K562 (cell line): ENCODE data around the gene TMPO. TPM values are rescaled to one million over a fixed set of nuclear protein-coding genes. Genes with fewer than 3 reads are reported as not detected.

Experiments
- E2F1 ChIP-seq: sonication (generic); formaldehyde crosslinking; IDR thresholded peaks from 2 replicates; pipeline ENCODE4 v1.8.1; 2023; ENCODE audit warnings: mild to moderate bottlenecking, missing genetic modification reagents, moderate library complexity
- FOXO4 ChIP-seq: fragments of 450-650 bp; formaldehyde crosslinking; IDR thresholded peaks from 2 replicates; pipeline ENCODE4 v1.4.0; 2020; ENCODE audit warnings: mild to moderate bottlenecking, moderate library complexity
- GATAD2B ChIP-seq: fragments of 450-650 bp; IDR thresholded peaks from 2 replicates; pipeline ENCODE4 v1.6.1; 2017; ENCODE audit warnings: mild to moderate bottlenecking, borderline replicate concordance
- GTF2F1 ChIP-seq: IDR thresholded peaks from 2 replicates; pipeline ENCODE4 v1.6.1; 2011; ENCODE audit warnings: low read depth, low read length, improper control_type of control experiment
- HMG20B ChIP-seq: fragments of 250-450 bp; sonication (Bioruptor Pico); IDR thresholded peaks from 2 replicates; pipeline ENCODE4 v1.5.0; 2021; ENCODE audit warnings: mild to moderate bottlenecking
- MAFG ChIP-seq: fragments of 450-650 bp; conservative IDR thresholded peaks from 2 replicates; pipeline ENCODE4 v1.6.1; 2016; ENCODE audit warnings: missing genetic modification characterization, missing compliant biosample characterization
- MAZ ChIP-seq, 2 experiments: fragments of 450-650 bp in 1 of 2; sonication (generic) in 1 of 2; formaldehyde crosslinking; IDR thresholded peaks in 1 of 2; conservative IDR thresholded peaks in 1 of 2; 2 replicates each; pipeline versions ENCODE4 v1.4.0 to v1.5.0; 2020; ENCODE audit warnings: mild to moderate bottlenecking in 1 of 2, missing genetic modification reagents in 1 of 2
- MEIS2 ChIP-seq: fragments of 450-650 bp; IDR thresholded peaks from 2 replicates; pipeline ENCODE4 v1.6.1; 2014; ENCODE audit warnings: mild to moderate bottlenecking; ENCODE audit not compliant: partially characterized antibody
- NCOA4 ChIP-seq: fragments of 450-650 bp; IDR thresholded peaks from 2 replicates; pipeline ENCODE4 v1.6.1; 2018; ENCODE audit warnings: mild to moderate bottlenecking; ENCODE audit not compliant: partially characterized antibody
- NEUROD1 ChIP-seq: fragments of 150-350 bp; IDR thresholded peaks from 2 replicates; pipeline ENCODE4 v1.6.1; 2014; ENCODE audit warnings: borderline replicate concordance, low read length, low read depth; ENCODE audit not compliant: partially characterized antibody
- NR2C1 ChIP-seq, 2 experiments: fragments of 450-650 bp; IDR thresholded peaks; 2 replicates each; pipeline ENCODE4 v1.6.1; 2017; ENCODE audit warnings: mild to moderate bottlenecking in 2 of 2, antibody characterized with exemption in 1 of 2, inconsistent platforms in 1 of 2, missing compliant biosample characterization in 1 of 2, missing genetic modification characterization in 1 of 2
- NRF1 ChIP-seq, 2 experiments: fragments of 450-650 bp; IDR thresholded peaks in 1 of 2; conservative IDR thresholded peaks in 1 of 2; 2 replicates each; pipeline ENCODE4 v1.6.1; 2014; ENCODE audit warnings: mild to moderate bottlenecking in 2 of 2
- PHB ChIP-seq: fragments of 250-450 bp; sonication (Bioruptor Pico); IDR thresholded peaks from 2 replicates; pipeline ENCODE4 v1.5.0; 2021
- RCOR1 ChIP-seq, 2 experiments: IDR thresholded peaks; 2 replicates each; pipeline ENCODE4 v1.6.1; 2012; ENCODE audit warnings: low read depth in 2 of 2, low read length in 2 of 2, borderline replicate concordance in 1 of 2, improper control_type of control experiment in 1 of 2
- SP1 ChIP-seq: sonication (generic); formaldehyde crosslinking; IDR thresholded peaks from 2 replicates; pipeline ENCODE4 v1.8.1; 2022; ENCODE audit warnings: mild to moderate bottlenecking, missing genetic modification reagents
- TARDBP ChIP-seq: fragments of 450-650 bp; IDR thresholded peaks from 2 replicates; pipeline ENCODE4 v1.6.1; 2016
- THRB ChIP-seq: fragments of 450-650 bp; formaldehyde crosslinking; conservative IDR thresholded peaks from 2 replicates; pipeline ENCODE4 v1.4.0; 2022; ENCODE audit warnings: mild to moderate bottlenecking, missing genetic modification characterization
- ZBTB11 ChIP-seq, 3 experiments: fragments of 200-800 bp in 1 of 3; fragments of 250-450 bp in 1 of 3; fragments of 450-650 bp in 1 of 3; sonication (Bioruptor Pico) in 1 of 3; sonication (Bioruptor generic) in 1 of 3; formaldehyde crosslinking in 1 of 3; IDR thresholded peaks; 2 replicates each; pipeline versions ENCODE4 v1.6.1 to v1.8.0; 2016 to 2022; ENCODE audit warnings: mild to moderate bottlenecking in 2 of 3, missing genetic modification characterization in 2 of 3, missing compliant biosample characterization in 1 of 3, moderate library complexity in 1 of 3
- ZFX ChIP-seq: sonication (generic); formaldehyde crosslinking; IDR thresholded peaks from 2 replicates; pipeline ENCODE4 v1.8.0; 2022; ENCODE audit warnings: mild to moderate bottlenecking, missing genetic modification reagents, moderate library complexity
- ZNF23 ChIP-seq: fragments of 250-450 bp; sonication (Bioruptor Pico); IDR thresholded peaks from 2 replicates; pipeline ENCODE4 v1.4.0; 2020; ENCODE audit warnings: mild to moderate bottlenecking
- polyA plus RNA-seq, 8 experiments: library from polyadenylated mRNA; depleted of rRNA in 4 of 8; stranded (reverse) in 5 of 8; unstranded in 3 of 8; fragments of >200 nt; fragmentation: Nextera tagmentation in 2 of 8; fragmentation: Illumina TruSeq in 1 of 8; extraction: Ambion mirVana in 2 of 8; extraction: Trizol in 1 of 8; gene quantifications; 2 replicates each; pipeline versions ENCODE4 v1.2.1 to v1.2.3, GENCODE V29; 2011 to 2014; ENCODE audit warnings: inconsistent platforms in 1 of 8, missing spikeins in 1 of 8
- total RNA-seq, 7 experiments: library from RNA; depleted of rRNA in 6 of 7; stranded (reverse); fragments of >200 nt in 6 of 7; fragmentation: Illumina TruSeq in 2 of 7; extraction: Trizol in 2 of 7; gene quantifications; 2 replicates each; pipeline versions ENCODE4 v1.2.1 to v1.2.3, GENCODE V29; 2011 to 2021; ENCODE audit warnings: low replicate concordance in 1 of 7

TMPO gene
- total and polyA plus RNA-seq, 9 of the 15 experiments (the other 6 are each of a cell fraction or from before 2014, with no cell fraction given): 62.1 to 263 (median 182) TPM

- TF ChIP-seq NEUROD1 (peak; percentile 15), ZBTB11 (CRISPR knock-in tag; IDR thresholded peaks at IDR 0.05) (no peak), THRB (CRISPR knock-in tag) (0 out of 2 replicates have a peak, but pooled peaks have one; percentile 9), TARDBP (no peak), HMG20B (CRISPR knock-in tag) (no peak), NCOA4 (no peak), RCOR1 (IDR thresholded peaks at IDR 0.05; ENCODE audit: borderline replicate concordance in 1 of 2, low read depth in 2 of 2, low read length in 2 of 2) (no peak), GTF2F1 (peak; percentile 41; the same call in 1 of the 2 replicates), MAZ (CRISPR knock-in tag; conservative IDR thresholded peaks at IDR 0.05 in 1 of 2, IDR thresholded peaks at IDR 0.05 in 1 of 2) (peak; percentile 39 to 79; a peak in 2 of 4 replicates), ZFX (CRISPR knock-in tag) (peak; percentile 35; the same call in 1 of the 2 replicates), NR2C1 (IDR thresholded peaks at IDR 0.05) (no peak), NR2C1 (tag; IDR thresholded peaks at IDR 0.05) (peak; percentile 66), E2F1 (CRISPR knock-in tag) (peak; percentile 99), FOXO4 (no peak), MEIS2 (no peak), NRF1 (conservative IDR thresholded peaks at IDR 0.05 in 1 of 2, IDR thresholded peaks at IDR 0.05 in 1 of 2) (peak in 1 of 2 experiments; percentile 33; a peak in 1 of 4 replicates), SP1 (CRISPR knock-in tag) (peak; percentile 10; the same call in 1 of the 2 replicates), GATAD2B (peak; percentile 87), PHB (CRISPR knock-in tag) (no peak), MAFG (no peak), ZNF23 (no peak)
Observed at GRCh38 chr12:98516111-98516873, 902 bp downstream of the TMPO start (continued).
